GM21528 (cell line): Measurements from ENCODE around the gene EPYC.
A peak's percentile ranks its signal among the peaks of the same experiment; 100 is the strongest.

Experiments used
- ATAC-seq: cut with Tn5 transposase; IDR thresholded peaks from one replicate; pipeline ENCODE4 v1.9.1; 2021; ENCODE audit warnings: mild to moderate bottlenecking, moderate library complexity; ENCODE audit not compliant: unreplicated experiment, low FRiP score

The EPYC gene

DNA sequence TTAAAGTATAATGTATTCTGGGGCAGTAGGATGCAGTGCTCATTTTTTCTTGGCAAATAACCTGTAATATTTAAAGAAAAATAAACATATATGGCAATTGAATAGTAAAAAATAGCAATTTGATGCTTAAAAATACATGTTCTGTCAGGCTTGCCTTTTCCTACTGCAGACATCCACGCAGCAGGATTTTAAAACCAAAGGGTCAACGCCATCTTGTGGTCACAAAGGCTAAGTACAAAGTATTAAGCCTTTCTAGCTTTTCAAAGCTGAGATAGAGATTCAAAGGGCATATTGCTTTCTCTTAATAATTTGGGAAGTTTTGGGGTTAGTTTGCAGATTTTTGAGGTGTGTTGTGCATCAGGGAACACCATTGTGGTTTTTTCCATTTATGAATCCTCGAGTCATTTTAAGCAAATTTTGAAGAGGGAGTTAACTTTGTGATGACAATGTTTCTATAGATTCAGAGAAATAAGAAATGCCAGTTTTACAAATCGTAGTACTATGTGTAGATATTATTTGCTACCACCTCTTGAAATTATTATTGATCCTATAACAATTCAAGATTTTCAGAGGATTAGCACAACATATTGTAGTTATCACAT is 45.1 kb downstream of the EPYC start:
- peak; percentile 87 for ATAC-seq

DNA sequence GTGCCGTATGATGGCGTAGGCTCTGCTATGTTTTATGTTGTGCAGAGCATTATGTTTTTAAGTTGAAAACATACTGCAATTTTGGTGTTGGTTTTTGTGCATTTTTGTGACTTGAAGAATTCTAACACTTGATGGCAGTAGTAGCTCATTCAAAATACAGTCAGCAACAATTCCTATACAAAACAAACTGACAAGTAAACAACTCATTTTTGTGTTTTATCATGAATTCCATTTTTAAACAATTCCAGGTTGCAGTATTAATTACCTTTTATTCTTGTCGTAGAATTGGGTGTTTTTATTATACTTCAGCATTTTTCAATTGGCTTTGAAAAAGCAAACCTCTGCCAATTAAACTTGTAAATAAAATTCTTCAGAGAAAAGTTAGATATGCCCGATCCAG is 45.7 kb downstream of the EPYC start:
- no peak for ATAC-seq

DNA sequence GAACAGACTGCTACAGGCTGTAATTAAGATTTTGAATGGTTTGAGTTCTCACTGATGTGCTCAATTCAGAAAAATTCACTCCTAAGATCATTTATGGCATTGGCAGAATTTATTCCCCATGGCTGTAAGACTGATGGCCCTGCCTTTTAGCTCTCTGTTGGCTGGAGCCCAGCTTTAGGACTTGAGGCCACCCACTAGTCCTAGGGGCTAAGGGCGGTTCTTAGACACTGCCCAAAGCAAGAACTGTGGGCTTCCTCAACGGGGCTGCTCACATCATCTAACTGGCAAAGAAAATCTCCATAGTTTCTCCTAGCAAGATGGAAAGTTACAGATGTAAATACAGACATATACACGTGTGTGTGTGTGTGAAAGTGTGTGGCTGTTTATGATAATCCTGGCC is 46.4 kb downstream of the EPYC start:
- ATAC-seq = no peak

DNA sequence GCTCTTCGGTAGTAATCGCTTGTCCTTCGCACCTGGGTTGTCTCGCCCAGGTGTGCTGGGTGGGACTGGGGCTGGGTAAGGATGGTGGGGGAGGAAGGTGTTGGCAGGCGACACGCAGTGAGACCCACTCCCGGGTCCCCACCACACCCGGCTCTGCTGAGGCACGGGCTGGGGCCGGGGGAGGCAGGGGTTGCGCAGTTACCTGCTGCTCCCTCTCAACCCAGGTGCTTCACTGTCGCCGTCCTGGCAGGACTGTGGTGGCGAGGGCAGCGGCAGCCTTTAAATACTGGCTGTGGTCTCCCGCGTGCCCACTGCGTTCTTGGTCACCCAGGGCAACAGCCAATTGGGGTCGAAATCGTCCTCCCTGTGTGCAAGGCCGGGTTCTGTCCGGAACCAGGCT is 49.9 kb downstream of the EPYC start, which contains the start of gene CCER1:
TSS of gene CCER1 (minus strand) at position 256 of the 400 bp plus-strand sequence. CDS start 434 bp downstream, outside the sequence.
- no peak for ATAC-seq

DNA sequence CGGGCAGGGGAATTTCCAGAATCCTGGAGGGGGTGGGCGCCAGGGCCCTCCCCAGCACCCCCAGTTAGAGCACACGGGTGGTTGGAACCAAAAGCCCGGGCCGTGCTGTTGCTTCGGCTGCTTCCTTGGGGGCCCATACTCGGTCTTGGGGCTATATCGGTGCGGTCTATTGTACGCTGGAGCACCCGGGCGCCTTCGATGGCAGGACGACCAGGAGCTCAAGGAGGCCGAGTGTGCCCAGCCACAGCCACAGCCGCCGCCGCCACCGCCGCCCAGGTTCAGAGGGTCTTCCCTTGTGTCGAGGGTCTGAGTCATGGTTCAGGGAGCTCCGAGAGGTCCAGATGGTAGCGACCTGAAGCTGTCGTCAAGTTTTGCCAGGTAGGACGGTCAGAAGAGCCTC is 50.3 kb downstream of the EPYC start:
- no peak for ATAC-seq

DNA sequence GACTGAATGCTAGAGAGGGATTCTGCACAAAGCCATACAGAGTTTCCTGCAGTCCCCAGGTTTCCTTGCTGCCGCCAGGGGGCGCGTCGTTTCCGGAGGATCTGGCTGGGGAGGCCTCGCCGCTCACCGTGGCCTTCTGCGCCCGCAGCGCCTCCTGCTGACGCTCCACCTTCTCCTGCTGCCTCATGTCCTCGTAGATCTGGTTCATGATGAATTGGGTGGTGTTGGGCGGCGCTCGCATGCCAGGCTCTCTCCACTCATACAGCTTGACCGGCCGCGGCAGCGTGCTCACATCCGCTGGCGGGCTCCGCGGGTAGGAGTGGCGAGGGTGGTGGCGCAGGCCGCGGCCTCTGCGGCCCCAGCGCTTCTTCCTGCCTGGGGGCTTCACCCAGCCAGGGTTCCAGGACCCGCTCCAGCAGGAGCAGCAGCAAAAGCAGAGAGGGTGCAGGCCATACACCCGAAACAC is 50.8 kb downstream of the EPYC start:
- no peak for ATAC-seq

DNA sequence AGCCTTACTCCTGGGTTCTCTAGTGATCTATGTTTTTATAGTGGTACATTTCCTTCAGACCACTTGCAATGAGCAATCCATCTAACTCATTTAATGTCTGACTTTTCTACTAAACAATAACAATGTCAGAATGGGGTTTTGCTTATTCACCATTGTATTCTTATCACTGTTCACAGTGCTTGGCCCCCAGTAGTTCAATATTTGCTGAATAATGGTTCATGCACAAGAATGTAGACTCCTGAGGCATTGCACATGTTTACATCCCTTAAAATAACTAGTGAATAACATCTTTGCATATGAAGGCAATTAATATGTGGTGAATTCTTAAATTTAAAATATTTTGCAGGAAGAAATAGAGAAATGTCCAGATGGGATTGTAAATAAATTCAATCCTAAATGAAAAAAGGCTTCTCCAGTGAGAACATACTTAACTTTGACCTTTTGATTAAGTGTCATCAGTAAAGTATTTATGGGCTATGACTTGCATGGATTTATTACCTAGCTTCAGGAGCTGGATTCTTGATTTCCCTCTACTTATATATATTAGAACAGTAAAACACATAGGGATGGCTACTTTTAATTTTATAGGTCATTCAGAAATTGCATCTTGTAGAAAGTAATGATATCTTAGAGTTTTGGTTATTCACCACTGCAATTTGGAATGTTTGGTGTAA is 53.2 kb downstream of the EPYC start:
- ATAC-seq = no peak

DNA sequence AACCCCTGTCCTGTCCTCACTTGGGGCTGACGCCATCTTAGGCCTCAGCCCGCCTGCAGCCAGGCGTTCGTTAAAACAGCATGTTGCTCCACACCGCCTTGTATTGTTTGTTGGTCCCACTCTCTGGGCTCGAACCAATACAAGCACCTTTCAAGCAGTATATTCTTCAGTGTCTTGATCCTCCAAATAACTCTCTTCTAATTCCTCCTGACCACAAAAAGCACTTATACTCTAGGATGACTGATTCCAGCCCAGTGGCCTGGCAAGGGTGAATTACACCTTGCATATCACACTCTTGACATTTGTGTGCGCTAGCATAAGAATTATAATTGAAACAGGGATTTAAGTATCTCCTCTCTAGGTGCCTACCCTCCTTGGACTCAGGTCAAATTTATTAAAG is 56.9 kb downstream of the EPYC start:
- ATAC-seq = no peak

DNA sequence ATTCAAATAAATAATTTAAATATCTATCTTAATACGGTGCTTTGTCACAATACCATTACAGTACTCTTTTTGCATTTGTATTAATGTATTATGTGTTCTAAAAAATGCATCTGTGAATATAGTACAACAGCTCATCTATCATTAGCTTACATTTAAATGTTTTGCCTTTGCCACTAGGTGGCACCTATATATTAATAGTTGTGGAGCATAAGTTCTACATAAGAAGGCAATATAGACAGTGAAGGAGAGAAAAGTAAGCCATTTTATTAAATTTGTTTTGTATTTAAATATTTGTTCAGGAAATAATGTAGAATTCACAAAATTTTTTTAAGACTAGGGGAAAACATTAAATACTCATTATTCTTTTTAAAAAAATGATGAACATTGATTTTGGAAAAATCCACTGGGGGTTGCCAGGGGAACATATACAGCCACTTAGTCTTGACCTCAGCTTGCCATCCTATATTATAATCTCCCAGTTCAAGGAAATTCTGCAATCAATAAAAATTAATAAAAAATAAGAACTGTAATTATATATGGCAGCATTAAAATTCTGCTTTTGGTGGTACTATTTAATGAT is 59.6 kb downstream of the EPYC start:
- ATAC-seq = no peak

DNA sequence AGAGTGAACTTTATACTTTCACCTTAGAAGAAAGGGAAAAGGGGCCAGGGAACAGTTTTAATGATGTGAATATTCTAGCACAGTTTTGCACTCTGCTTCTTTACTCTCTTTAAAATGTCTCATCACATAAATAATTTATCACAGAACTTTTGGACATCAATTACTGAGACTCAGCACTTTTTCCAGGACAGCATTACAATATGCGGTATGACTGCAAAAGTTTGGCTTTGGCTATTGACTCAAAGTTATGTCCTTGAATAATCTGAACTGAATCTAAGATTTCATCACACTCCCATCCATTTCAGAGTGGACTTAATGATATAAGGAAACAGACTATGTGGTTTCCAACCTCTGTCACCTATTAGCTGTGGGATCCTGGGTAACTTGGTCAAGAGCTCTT is 61.5 kb downstream of the EPYC start:
- no peak for ATAC-seq

DNA sequence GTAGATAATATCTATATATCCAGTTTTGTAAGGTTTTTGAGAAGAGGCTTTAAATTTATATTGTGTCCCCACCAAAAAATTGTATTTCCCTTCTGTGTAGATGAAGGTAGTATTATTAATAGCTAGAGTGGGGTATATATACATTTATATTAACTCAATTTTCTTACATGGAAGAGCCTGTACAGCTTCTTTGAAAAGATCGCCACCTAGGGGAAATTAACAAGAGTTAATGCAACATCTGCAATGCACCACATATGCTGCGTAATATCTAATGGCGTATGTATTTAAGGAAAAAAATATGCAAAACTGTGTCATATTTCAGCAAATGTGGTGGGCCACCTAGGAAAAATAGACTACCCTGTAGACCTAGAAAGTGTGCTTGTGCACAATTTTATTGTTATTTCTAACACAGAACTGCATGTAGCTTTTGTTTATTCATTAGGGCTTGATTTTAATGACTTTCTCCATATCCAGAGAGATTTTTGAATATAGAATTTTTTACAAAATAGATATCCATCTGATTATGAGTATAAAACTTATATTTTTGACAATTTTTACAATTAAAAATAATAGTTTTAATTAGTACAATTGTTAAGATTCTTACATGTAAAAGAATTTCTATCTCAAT is 63.8 kb downstream of the EPYC start:
- ATAC-seq = peak; percentile 72

DNA sequence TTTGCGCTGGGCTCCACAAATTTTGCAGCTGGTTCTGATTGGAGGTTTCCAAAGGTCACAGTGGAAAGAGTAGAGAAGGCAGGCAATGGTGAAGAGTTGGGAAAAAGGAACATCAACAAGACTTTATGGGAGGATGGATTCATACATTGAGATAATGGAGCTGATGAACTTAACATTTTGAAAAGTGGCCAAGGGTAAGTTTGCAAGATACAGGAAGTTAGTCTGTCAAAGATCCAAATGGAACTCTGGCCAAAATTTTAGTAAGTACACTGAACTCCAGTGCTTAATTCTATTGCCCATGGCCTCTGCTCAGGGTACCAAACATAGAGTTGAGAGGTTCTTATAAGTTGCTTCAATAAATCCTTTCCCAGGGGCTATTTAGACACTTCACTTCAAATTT is 65.4 kb downstream of the EPYC start:
- ATAC-seq = no peak

DNA sequence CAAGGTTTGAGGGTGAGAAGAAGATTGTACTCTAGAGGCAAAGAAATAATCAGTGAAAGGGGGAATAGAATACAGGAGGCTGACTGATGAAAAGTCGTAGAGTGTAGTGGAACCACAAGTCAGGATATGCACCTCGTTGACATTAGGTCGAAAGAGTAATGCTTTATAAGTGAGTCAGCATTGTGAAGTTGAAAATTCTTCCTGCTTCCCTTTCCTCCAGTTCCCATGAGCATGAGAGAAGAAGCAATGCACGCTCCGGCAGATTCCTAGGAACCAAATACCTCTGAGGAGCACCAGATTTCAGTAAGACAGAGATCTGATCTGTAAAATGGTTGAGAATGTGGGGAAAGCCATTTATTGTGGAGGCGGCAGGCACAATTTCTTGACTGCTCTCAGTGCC is 66.3 kb downstream of the EPYC start:
- no peak for ATAC-seq

DNA sequence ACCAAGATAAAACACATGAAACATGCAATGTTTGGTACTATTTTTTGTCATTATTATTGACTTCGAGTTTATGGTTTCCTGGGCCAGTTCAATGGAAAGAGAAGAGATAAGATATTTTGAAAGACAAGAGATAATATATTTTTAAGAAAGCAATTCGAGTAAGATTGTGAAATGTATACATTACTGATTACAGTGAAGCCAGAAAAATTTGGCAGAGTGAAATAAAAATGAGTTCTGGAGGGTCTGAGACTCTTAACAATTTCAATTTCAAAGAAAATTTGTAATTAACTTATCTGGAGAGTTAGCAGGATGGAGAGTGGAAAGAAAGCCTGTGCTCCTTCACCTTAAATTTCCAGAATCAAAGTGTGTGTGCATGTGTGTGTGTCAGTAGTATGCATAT is 67.1 kb downstream of the EPYC start:
- ATAC-seq = no peak

DNA sequence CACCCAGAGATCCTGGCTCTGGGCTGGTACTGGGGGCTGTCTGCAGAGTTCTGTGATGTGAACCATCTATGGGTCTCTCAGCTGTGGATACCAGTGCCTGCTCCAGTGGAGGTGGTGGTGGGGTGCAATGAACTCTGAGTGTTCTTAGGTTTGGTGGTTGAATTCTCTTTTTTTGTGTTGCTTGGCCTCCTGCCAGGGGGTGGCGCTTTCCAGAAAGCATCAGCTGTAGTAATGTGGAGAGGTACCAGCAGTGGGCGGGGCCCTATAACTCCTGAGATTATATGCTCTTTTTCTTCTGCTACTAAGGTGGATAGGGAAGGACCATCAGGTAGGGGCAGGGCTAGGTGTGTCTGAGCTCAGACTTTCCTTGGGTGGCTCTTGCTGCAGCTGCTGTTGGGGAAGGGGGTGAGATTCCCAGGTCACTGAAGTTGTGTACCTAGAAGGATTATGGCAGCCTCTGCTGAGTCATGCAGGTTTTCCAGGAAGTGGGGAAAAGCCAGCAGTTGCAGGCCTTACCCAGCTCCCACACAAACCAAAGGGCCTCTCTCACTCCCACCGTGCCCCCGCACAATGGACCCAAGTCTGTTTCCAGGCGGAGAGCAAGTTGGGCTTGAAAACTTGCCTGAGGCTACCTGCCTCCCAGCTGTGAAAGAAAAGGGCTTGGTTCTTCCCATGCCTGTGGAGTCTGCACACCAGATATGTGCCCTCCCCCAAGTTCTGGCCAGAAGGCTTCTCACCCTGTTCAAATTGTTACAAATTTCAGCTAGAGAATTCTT is 68.4 kb downstream of the EPYC start:
- ATAC-seq = no peak

DNA sequence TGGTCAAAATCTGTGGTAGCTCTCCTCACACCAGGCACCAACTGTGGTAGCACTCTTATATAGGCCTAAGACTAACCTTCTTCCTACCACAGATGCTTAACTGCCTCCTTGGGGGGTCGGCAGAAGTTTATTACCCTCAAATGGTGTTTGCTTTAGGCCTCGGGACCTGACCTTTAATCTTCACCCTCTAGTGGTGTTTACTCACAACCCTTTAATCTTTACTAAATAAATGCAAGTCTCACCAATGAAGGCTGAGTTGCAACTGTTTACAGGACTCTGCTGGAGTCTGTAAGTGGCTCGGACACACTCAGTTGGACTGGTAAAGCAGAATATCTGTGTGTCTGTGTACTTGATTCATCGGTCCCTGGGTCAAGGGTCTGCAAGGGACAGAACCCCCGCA is 79.2 kb downstream of the EPYC start:
- ATAC-seq = no peak

DNA sequence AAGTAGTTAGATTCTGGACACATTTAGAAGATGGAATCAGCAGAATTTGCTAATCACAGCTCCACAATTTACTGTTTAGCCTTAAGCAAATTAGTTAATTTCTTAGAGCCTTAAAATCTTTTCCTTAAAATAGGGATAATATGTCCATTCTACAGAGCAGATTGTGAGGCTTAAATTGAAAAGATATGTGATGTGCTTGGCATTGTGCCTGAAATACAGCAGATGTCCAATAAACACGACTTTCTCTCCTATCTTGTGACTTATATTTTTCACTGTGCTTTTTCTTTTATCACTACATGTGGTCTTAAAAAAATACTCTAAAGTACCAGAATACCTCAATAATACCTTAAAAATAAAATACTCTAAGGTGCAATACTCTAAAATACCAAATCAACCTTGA is 80.4 kb downstream of the EPYC start:
- no peak for ATAC-seq

DNA sequence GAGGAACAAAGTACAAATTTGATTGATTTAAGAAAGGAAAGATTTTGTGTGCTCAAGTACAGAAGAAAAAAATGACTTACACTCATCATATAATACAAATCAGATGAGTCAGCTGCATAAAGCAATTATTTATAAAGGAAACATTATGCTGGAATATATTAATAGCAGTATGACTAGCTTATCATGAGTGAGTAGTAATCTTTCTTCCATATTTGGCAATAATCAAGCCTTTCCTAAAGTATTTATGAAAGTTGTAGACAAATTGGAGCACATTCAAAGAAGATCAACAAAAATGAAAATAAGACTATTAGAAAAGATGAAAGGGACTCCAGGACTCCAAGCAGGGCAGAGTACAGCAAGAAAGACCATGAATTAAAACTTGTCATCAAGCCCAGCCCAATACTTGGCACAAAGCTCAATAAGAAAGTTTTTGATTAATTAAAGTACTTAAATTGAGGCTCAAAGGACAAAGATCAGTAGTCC is 82.6 kb downstream of the EPYC start:
- no peak for ATAC-seq

DNA sequence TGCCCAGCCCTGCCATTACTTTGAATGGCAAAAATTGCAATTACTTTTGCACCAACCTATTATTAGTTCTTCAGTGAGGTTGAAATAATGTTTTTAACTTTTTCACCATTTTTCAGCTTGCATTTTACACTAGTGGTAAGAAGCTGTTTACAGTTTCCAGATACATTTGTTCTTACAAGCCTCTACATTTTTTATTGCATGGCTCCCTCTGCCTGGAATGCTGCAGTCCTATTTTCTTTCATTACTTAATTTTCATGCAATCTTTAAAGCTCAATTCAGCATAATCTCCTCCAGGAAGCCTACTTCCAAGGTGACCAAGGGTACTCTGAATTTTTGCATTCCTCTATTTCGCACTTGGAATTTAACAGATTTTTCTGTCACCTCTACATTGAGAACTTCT is 83.2 kb downstream of the EPYC start:
- ATAC-seq = no peak

DNA sequence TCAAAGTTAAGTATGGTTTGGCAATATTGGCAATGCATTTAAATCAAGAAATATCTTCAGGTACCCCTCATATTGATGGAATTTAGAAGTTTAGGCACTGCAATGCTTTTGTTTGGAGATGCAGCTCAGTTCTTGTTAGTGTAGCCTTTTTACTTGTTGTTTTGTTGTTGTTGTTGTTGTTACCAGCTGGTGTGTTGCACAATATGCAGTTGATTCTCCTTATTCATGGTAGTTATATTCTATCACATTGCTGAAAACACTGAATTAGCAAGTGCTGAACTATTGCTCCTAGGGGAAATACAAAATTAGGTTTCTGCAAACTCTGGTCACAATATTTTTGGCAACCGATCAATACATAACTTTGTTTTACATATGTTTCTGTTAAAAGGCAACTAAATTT is 84.5 kb downstream of the EPYC start:
- ATAC-seq = no peak

DNA sequence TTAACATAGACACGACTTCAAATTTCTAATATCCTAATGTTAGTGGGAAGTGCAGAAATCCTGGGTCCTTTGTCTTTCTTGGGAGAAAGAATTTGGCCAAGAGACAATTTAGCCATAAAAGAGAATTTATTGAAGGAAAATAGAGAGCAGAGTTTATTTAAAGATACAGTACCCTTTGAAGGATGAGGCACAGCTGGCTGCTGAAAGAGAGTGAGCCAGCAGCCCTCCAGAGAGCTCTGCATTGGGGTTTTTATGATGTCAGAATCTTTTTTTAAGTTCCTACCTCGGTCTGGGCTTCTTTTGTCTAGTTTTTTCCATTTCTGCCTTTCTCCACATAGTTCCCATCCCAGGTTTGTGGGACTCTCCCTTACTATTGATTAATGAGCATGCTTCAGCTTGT is 87.3 kb downstream of the EPYC start:
- no peak for ATAC-seq
